ELF-1 (cell line): Measurements from ENCODE around the gene VWA3A.
"Not testable (repeated sequence)": the region's sequence is repeated elsewhere in the genome, so short reads cannot be mapped to it uniquely, and the experiment has no call there.

Experiments
- DNase-seq: peaks from one replicate; pipeline ENCODE4 v3.0.0-alpha.2; 2016; ENCODE audit warnings: low read depth, low spot score

VWA3A gene

GRCh38 chr16:22183901-22184614 lies 91.7 kb downstream of the VWA3A start:
- DNase-seq = no peak

GRCh38 chr16:22184615-22184968 lies 92.3 kb downstream of the VWA3A start:
- DNase-seq = no peak

DNA sequence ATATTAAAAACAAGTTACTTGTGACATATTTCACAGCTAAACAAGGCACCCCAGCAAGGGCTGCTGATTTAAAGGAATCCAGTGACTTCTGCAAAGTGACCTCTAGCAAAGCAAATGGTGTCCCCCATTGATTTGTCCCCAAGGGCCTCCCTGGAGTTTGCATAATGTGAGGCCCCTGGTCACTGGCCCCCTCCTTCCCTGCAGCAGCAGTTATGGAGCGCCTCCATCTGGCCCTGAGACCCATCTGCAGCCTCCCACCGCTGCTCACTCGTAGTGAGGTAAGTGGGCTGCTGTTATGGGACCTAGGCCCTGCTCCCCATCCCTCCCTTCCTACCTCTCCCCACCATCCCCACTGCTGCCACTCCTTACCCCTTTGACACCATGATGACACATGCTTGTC lies 94.2 kb downstream of the VWA3A start:
- no peak for DNase-seq

DNA sequence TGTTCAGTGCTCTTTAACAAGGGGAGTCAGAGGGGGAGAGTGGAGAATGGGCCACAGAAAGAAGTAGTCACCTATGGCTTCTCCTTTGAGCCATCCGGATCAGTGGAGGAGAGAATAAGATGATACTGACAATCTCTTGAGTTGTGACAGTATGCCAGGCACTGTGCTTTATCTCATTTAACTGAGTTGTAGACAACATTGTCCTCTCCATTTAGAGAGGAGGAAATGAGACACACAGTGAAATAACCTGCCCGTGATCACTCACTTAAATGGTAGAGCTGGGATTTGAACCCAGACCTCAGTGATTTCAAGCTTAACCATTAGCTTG lies 95.9 kb downstream of the VWA3A start:
- DNase-seq = no peak

- peak; percentile 82 for DNase-seq
Observed at GRCh38 chr16:22188595-22189442, 96.5 kb downstream of the VWA3A start.

DNA sequence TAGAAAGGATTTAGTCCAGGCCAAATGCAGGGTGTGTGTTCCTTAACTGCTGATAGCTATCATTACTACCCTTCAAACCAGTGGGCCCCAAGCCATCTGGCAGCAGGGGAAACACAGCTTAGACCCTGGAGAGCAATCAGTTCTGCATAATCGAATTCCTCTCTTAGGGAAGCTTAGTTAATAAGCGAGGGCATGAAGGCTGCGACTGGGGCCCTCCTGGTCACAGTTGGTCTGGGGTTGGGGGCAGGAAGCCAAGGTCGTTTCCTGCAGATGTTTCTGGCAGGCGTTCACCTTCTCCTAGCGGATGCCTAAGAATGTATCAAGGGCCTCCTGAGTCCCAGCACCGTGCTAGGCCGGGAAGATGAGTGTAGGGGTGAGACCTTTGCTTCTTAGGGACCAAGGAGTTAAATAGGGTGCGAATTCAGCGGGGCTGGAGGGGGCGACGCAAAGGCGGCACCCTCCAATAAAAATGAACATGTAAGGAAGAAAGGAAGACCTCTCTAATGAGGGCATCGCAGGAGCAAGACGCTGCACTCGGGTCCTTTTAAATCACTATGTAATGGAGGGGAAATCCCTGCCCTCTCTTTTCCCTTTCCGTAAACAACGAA lies 97.2 kb downstream of the VWA3A start:
- no peak for DNase-seq

- DNase-seq = no peak
Observed at GRCh38 chr16:22190081-22190775, 97.9 kb downstream of the VWA3A start.

- peak; percentile 100 for DNase-seq
Observed at GRCh38 chr16:22190776-22191531, 98.6 kb downstream of the VWA3A start.

- DNase-seq = no peak
Observed at GRCh38 chr16:22191532-22192260, 99.4 kb downstream of the VWA3A start.

DNA sequence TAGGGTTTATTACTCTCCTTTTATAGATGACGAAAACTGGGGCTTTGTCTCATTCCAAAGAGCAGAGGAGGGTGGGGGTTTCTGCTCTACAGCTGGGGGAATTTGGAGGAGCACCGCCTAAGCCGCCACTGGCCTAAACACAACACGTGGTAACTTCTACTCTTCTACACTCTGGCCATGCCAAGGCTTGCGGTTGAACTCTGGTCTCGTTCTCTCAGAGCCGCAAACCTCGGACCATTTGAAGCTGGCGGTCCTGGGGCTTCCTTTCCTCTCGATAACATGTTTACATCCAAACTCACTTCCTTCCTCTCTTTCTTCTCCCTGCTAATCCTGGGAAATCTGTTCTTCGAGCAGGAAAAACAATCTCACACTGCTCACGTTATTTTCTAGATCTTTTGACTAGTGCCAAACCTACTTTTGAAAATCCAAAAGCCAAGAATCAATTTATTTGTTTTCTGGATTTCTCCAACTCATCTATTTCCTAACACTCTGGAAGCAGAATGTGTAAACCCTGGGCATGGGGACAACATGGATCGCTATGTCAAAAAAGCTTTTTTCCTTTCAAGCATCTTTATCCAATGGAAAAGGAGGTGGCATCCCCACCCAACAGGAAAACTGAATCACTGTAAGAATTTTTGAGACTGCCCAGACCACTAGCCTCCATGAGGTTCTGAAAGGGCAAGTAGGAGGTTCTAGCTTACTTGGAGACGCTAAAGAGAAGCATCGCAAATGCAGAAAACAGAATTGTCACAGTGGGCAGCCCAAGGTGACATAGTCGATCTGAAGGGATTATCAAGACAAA lies 100.1 kb downstream of the VWA3A start:
- peak; percentile 51 for DNase-seq

- DNase-seq = no peak
Observed at GRCh38 chr16:22193063-22193411, 100.7 kb downstream of the VWA3A start.

DNA sequence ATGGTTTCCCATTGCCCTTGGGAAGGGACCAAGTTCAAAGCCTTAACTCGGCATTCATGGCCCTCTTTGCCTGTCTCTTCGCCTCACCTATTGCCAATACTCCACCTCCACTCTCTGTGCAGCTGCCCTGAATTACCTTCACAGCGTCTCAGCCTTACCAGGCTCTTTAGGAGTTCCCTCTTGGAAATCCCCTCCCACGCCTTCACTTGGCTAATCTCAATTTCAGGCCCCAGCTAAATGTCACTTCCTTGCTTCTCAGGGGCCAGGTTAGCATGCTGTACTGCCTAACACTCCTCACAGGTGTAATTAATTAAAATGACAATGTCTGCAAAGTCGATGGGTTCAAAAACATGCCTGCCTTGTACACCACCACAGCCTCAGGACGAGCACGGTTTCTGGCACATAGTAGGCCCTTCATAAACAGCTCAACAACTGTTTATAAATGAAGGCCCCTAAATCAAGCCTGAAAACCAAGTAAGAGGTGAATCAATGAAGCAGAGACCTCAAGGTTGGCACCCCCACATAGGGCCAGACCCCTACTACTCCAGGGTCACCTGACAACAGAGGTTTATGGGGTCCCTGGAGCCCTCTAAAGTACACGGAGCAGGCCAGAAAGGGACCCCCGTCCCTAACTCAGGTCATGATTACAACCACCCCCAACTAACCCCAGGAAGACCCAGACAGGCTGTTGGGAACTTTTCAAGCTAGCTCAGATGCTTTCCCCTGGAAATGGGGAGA lies 102.5 kb downstream of the VWA3A start:
- DNase-seq = no peak

- no peak for DNase-seq
Observed at GRCh38 chr16:22195445-22195694, 103.0 kb downstream of the VWA3A start.

GRCh38 chr16:22195695-22196558 lies 103.6 kb downstream of the VWA3A start:
- peak; percentile 96 for DNase-seq

GRCh38 chr16:22196559-22197168 lies 104.3 kb downstream of the VWA3A start:
- not testable (repeated sequence) for DNase-seq

GRCh38 chr16:22198547-22199293 lies 106.4 kb downstream of the VWA3A start:
- DNase-seq = no peak

DNA sequence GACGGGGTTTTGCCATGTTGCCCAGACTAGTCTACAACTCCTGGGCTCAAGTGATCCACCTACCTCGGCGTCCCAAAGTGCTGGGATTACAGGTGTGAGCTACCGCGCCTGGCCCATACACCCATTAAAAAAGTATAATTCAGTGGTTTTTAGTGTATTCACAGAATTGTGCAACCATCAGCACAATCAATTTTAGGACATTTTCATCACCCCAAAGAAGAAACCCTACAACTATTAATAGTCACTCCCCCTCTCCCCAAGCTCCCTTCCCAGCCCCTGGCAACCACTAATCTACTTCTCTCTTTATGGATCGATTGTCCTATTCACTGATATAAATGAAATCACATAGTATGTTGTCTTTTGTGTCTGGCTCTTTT lies 109.9 kb downstream of the VWA3A start:
- DNase-seq = no peak

GRCh38 chr16:22203091-22203490 lies 110.8 kb downstream of the VWA3A start:
- DNase-seq = no peak
